ENCODE results near the gene PLTP.

GRCh38 chr20:45892828-45893500, 19.0 kb downstream of the PLTP start:
- TF ChIP-seq CTCF (IDR thresholded peaks at IDR 0.05) (no peak), POLR2A (IDR thresholded peaks at IDR 0.05) (no peak)

All from suprapubic skin (tissue), 3 donors.